ENCODE data around the gene LRRC32.
"Not testable (repeated sequence)": the region's sequence is repeated elsewhere in the genome, so short reads cannot be mapped to it uniquely, and the experiment has no call there.

The LRRC32 gene

DNA sequence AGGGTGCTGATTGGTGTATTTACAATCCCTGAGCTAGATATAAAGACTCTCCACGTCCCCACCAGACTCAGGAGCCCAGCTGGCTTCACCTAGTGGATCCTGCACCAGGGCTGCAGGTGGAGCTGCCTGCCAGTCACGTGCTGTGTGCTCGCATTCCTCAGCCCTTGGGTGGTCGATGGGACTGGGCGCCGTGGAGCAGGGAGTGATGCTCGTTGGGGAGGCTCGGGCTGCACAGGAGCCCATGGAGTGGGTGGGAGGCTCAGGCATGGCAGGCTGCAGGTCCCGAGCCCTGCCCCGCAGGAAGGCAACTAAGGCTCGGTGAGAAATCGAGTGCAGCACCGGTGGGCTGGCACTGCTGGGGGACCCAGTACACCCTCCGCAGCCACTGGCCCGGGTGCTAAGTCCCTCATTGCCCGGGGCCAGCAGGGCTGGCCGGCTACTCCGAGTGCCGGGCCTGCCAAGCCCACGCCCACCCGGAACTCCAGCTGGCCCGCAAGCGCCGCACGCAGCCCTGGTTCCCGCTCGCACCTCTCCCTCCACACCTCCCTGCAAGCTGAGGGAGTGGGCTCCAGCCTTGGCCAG is 61.6 kb downstream of the LRRC32 start:
- not testable (repeated sequence) for DNase-seq

DNA sequence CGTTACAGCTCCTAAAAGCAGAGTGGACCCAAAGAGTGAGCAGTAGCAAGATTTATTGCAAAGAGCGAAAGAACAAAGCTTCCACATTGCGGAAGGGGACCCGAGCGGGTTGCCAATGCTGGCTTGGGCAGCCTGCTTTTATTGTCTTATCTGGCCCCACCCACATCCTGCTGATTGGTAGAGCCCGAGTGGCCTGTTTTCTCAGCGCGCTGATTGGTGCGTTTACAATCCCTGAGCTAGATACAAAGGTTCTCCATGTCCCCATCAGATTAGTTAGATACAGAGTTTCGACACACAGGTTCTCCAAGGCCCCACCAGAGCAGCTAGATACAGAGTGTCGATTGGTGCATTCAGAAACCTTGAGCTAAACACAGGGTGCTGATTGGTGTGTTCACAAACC is 62.3 kb downstream of the LRRC32 start:
- DNase-seq, result not testable (repeated sequence)
